Measurements from ENCODE around the gene SLC27A3. TPM values are rescaled to one million over a fixed set of nuclear protein-coding genes. Genes with fewer than 3 reads are reported as not detected.

The SLC27A3 gene
- total RNA-seq, 1 experiment from 2014 or later = 14.4 TPM

- BruUV-seq (replicated peaks) = no TSS peak
- H4K20me1 ChIP-seq (ENCODE audit: insufficient read depth) = peaks cover 13% of the 10 kb centered on the region; the same call in 1 of the 2 replicates
- POLR2A ChIA-PET (ENCODE audit: unreplicated experiment) = interaction anchor here (0.9 kb wide), 1 partner anchor 12 kb away, joined by 7 read pairs; no protein-coding TSS in a partner anchor
- no peaks in the 10 kb centered on the region for H3K79me2 ChIP-seq (ENCODE audit: low read depth)
- H2AFZ ChIP-seq = no peak overlapping the region
- H3K27ac ChIP-seq = no peak overlapping the region
- H3K27me3 ChIP-seq (ENCODE audit: insufficient read depth, low read depth) = no peaks in the 10 kb centered on the region
- peaks cover 5% of the 10 kb centered on the region; the same call in 1 of the 2 replicates for H3K36me3 ChIP-seq (ENCODE audit: low read depth)
- no peak for DNase-seq
- TF ChIP-seq CTCF (conservative IDR thresholded peaks at IDR 0.05) = no peak
- TF ChIP-seq EZH2 (IDR thresholded peaks at IDR 0.05; ENCODE audit: low read depth) = no peak
- H3F3A ChIP-seq (ENCODE audit: insufficient read depth, low read depth) = peaks cover 11% of the 10 kb centered on the region; the same call in 1 of the 2 replicates
- no peaks in the 10 kb centered on the region for H3K9me2 ChIP-seq (ENCODE audit: insufficient read depth)
- H3K9me3 ChIP-seq (ENCODE audit: insufficient read depth, low read depth) = no peaks in the 10 kb centered on the region
- intact Hi-C loops (cut with micrococcal nuclease; ENCODE audit: unreplicated experiment) = no loop called here
- no peak overlapping the region for H3K4me3 ChIP-seq
- no peak overlapping the region for H3K4me2 ChIP-seq
- CTCF ChIA-PET = interaction anchor here (0.7 kb wide), 1 partner anchor 9 kb away, joined by 12 read pairs; no protein-coding TSS in a partner anchor
- H3K4me1 ChIP-seq (replicated peaks; ENCODE audit: insufficient read depth) = no peaks in the 10 kb centered on the region
These were observed 52.2 kb downstream of the SLC27A3 start for GRCh38 chr1:153827168-153827964.

Other genes with a start within 250 kb of the SLC27A3 start
- gene S100A6, start 239.4 kb upstream of the SLC27A3 start, total RNA-seq (2021) = 873 and 994 TPM in 2 replicates
- gene S100A5, start 234.5 kb upstream of the SLC27A3 start, total RNA-seq (2021) = 7.2 and 11.1 TPM in 2 replicates
- 303 and 346 TPM in 2 replicates for gene S100A4, start 229.6 kb upstream of the SLC27A3 start, total RNA-seq (2021)
- 1.5 and 2.4 TPM in 2 replicates for gene S100A3, start 226.1 kb upstream of the SLC27A3 start, total RNA-seq (2021)
- 145 and 147 TPM in 2 replicates for gene S100A2, start 209.6 kb upstream of the SLC27A3 start, total RNA-seq (2021)
- 226 and 276 TPM in 2 replicates for gene S100A16, start 162.3 kb upstream of the SLC27A3 start, total RNA-seq (2021)
- gene S100A14, start 159.1 kb upstream of the SLC27A3 start, total RNA-seq (2021) = 411 and 486 TPM in 2 replicates
- 120 and 144 TPM in 2 replicates for gene S100A13, start 147.9 kb upstream of the SLC27A3 start, total RNA-seq (2021)
- gene S100A1, start 147.0 kb upstream of the SLC27A3 start, total RNA-seq (2021) = 0.46 and 1.0 TPM in 2 replicates
- 75.1 and 83.9 TPM in 2 replicates for gene CHTOP, start 141.3 kb upstream of the SLC27A3 start, total RNA-seq (2021)
- 25.4 and 29.5 TPM in 2 replicates for gene SNAPIN, start 116.7 kb upstream of the SLC27A3 start, total RNA-seq (2021)
- 131 and 145 TPM in 2 replicates for gene ILF2, start 104.4 kb upstream of the SLC27A3 start, total RNA-seq (2021)
- gene NPR1, start 96.7 kb upstream of the SLC27A3 start, total RNA-seq (2021) = 0.53 and 0.98 TPM in 2 replicates
- 62.5 and 91.7 TPM in 2 replicates for gene INTS3, start 47.4 kb upstream of the SLC27A3 start, total RNA-seq (2021)
- 51.4 and 56.1 TPM in 2 replicates for gene GATAD2B, start 147.6 kb downstream of the SLC27A3 start, total RNA-seq (2021)
- gene DENND4B, start 171.3 kb downstream of the SLC27A3 start, total RNA-seq (2021) = 41.3 and 52.7 TPM in 2 replicates
- 44.5 and 63.6 TPM in 2 replicates for gene CRTC2, start 183.2 kb downstream of the SLC27A3 start, total RNA-seq (2021)
- 141 and 164 TPM in 2 replicates for gene SLC39A1, start 188.1 kb downstream of the SLC27A3 start, total RNA-seq (2021)
- gene CREB3L4, start 192.5 kb downstream of the SLC27A3 start, total RNA-seq (2021) = 23.4 and 25.9 TPM in 2 replicates
- gene JTB, start 202.3 kb downstream of the SLC27A3 start, total RNA-seq (2021) = 106 and 108 TPM in 2 replicates
- gene RAB13, start 210.9 kb downstream of the SLC27A3 start, total RNA-seq (2021) = 69.9 and 73.6 TPM in 2 replicates
- 898 and 1,409 TPM in 2 replicates for gene RPS27, start 215.4 kb downstream of the SLC27A3 start, total RNA-seq (2021)